Ureter (tissue), 1 donor: ENCODE data around the gene IRGM. TPM values are rescaled to one million over a fixed set of nuclear protein-coding genes. Genes with fewer than 3 reads are reported as not detected.
"Not testable (repeated sequence)": the region's sequence is repeated elsewhere in the genome, so short reads cannot be mapped to it uniquely, and the experiment has no call there.

Source experiments
- DNase-seq: peaks from one replicate; pipeline ENCODE4 v3.0.0-alpha.2; 2020; ENCODE audit warnings: low spot score
- total RNA-seq: library from RNA; stranded (reverse); gene quantifications from one replicate; pipeline ENCODE4 v1.2.4, GENCODE V29; 2023
- donor health status: DM: yes; HTN: yes; CAD: no.

Gene IRGM, protein sequence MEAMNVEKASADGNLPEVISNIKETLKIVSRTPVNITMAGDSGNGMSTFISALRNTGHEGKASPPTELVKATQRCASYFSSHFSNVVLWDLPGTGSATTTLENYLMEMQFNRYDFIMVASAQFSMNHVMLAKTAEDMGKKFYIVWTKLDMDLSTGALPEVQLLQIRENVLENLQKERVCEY
- total RNA-seq = 1.2 TPM

DNA sequence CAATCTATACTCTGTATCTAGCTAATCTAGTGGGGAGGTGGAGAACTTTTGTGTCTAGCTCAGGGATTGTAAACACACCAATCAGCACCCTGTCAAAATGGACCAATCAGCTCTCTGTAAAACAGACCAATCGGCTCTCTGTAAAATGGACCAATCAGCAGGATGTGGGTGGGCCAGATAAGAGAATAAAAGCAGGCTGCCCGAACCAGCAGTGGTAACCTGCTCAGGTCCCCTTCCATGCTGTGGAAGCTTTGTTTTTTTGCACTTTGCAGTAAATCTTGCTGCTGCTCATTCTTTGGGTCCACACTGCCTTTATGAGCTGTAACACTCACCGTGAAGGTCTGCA, at the start of gene IRGM:
Gene IRGM (plus strand): TSS at position 214 of the 346 bp plus-strand sequence. CDS start 1,603 bp downstream, outside the sequence.
- DNase-seq = not testable (repeated sequence)

DNA sequence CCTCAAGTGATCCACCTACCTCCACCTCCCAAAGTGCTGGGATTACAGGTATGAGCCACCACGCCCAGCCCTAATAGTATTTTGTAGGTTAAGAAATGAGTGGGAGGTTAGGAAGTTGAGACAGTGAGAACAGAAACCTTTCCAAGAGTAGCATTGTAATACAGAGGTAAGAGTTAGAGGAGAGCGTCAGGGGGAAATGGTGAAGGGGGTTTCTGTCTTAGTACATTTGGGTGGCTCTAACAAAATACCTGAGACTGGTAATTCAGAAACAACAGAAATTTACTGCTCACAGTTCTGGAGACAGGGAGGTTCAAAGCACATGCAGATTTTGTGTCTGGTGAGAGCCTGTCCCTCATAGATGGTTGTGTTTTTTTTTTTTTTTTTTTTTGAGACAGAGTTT, 48.9 kb upstream of the IRGM start:
- no peak for DNase-seq

DNA sequence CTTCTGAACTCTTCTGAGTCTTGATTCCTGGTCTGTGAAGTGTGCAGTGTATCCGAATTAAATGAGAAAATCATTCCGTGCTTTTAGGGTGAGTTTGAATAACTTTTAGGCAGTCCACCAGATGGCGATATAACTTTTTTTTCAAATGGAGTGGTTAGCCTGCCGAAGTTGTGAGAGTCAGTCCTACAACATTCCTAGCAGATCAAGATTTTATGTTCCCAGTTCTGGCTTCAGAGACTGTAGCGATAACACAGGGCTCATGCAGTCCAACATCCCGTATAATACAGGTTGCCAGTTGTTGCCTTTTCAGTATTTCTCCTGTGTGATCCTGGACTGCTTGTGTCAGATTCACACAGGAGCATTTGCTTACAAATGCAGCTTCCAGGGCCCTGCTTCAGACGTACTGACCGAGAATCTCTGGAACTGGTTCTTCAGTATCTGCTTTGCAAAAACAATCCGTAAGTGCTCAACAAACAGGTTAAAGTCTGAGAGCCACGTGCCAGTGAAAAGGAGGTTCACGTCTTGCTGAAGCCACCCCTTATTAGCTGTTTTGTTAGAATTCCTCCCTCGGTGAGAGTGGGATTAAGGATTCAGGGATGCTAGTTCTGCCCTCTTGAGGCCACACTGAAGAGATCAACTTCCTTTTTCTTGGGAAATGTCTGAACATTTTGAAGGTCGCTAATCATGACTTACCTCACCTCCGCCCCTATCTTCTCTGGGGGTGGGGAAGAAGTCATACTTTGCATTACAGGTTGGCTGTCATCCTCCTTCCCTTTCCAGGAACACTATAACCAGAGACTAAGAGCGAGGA, 45.0 kb upstream of the IRGM start:
- DNase-seq = no peak

DNA sequence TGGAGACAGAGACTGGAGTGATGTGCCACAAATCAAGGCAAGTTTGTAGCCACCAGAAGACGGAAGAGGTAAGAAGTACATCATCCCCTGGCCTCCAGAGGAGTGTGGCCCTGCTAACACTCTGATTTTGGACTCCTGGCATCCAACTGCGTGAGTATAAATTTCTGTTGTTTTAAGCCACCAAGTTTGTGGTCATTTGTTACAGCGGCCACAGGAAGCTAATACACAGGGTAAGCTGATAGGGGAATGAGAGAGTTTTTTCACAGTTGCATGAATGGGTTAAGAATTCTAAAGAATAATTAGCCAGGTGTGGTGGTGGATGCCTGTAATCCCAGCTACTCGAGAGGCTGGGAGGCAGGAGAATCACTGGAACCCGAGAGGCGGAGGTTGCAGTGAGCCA, 41.9 kb upstream of the IRGM start:
- no peak for DNase-seq

DNA sequence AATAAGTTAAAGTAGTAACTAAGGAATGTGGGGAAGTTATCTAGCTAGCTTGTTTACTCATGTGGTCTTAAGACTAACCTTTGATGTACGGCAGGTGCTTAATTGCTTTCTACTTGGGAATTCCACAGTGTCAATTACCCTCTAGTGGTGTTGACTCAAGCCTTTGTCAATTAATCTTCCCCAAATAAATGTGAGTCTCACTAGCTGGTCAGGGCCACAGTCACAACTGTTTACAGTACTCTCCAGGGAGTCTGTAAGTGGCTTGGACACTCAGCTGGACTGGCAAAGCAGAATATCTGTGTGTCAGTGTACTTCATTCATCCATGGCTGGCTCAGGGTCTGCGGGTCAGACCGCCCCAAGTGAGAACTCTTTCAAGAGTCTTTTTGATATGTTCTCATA, 37.0 kb upstream of the IRGM start:
- no peak for DNase-seq

DNA sequence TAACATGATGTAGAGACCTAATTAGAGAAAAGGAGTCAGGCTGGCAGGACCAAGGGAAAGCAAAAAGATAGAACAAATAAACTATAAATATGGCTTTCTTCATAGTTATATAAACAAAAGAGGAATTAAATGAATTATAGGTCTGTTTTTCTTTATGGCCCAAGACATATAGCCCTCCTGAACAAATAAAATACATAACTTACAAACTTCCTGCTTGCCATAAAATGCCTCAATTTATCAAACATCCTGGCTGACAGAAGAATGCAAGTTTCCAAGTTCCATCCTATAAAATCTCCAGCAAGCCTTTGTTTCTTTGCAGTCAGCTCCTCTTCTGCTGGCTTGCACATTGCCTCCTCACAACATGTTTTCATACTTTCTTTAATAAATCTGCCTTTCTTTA, 31.3 kb upstream of the IRGM start:
- no peak for DNase-seq

DNA sequence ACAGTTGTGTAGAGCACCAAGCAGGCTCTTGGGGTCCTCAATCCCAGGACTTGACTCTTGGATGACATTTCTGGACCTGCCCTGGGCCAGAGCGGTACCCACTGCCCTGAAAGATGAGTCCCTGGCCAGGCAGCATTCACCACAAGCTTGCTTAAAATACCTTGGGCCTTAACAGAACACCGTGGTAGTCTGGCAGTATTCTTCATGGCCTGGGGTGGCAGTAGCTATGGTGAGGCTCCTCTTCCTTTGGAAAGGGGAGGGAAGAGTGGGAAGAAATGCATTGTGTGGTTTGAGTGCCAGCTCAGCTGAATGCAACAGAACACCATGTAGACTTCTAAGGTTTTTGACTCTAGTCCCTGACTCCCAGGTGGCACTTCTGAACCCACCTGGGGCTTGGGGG, 29.4 kb upstream of the IRGM start:
- DNase-seq = no peak

DNA sequence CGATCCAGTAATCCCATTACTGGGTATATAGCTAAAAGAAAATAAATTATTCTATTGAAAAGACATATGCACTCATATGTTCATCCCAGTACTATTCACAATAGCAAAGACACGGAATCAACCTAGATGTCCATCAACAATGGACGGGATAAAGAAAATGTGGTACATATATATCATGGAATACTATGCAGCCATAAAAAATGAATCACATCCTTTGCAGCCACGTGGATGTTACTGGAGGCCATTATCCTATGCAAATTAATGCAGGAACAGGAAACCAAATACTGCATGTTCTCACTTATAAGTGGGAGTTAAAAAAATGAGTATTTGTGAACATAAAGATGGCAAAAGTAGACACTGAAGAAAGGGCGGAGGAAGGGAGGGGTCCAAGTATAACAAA, 16.6 kb upstream of the IRGM start:
- DNase-seq = no peak

DNA sequence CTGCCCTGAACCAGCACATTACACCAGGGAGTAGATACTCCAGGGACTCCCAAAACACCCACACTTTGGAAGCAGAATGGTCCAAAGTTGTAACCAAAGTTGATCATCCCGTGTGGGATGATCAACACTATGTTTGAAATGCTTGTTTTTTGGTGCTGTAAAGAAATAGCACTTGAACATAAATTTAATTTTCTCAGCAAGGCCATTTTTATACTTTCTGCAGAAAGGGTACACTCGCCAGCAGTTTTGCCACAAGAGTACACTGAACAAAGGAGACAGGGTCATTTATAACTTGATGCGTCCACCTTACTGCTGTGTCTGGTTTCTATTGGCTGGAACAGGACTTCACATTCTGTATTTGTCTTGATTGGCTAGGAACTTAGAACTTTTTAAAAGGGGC, 14.5 kb upstream of the IRGM start:
- not testable (repeated sequence) for DNase-seq

DNA sequence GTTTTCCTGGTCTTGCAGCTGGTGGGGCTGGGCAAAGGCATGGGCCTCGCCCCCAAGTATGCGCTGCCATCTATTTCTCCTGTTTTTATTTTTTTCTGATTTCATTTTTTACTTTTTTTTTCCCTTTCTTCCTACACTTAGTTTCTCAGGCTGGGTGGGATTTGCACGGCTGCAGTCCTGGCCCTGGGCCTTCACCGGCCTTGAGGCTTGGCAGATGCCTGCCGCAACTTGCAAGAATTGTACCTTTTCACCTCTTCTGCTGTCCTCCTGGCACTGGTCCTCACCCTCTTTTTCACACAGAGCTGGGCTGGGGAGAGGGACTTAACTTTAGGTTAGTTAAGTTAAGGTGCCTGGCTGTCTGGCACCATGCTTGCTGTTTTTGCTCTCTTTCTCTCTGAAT, 10.3 kb upstream of the IRGM start:
- no peak for DNase-seq

DNA sequence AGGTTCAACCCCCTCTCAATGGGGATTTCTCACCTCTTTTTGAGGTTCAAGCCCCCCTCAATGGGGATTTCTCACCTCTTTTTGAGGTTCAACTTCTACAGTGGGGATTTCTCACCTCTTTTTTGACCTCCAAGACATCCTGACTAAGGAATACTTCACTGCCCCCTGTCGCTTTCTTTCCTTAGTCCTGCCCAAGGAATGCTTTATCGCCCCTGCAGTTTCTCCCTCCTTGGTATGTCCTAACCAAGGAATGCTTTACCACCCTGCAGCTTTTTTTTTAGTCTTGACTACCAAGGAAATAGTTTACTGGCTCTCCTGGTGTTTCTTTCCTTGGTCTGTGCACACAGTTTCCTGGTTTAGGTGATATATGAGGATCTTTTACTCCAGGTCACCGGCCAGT, 9.6 kb upstream of the IRGM start:
- no peak for DNase-seq

DNA sequence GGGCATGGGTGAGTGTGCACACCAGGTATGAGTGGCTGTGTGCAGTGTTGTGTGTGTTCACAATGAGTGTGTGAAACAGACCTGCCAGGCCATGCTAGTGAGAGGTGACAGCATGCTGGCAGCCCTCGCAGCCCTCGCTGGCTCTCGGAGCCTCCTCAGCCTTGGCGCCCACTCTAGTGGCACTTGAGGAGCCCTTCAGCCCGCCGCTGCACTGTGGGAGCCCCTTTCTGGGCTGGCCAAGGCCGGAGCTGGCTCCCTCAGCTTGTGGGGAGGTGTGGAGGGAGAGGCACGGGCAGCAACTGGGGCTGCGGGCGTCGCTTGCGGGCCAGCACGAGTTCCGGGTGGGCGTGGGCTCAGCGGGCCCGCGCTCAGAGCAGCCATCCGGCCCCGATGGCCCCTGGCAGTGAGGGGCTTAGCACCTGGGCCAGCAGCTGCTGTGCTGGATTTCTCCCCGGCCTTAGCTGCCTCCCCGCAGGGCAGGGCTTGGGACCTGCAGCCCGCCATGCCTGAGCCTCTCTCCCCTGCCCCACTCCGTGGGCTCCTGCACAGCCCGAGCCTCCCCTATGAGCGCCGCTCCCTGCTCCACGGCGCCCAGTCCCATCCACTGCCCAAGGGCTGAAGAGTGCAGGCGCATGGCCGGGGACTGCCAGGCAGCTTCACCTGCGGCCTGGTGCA, 999 bp upstream of the IRGM start:
- not testable (repeated sequence) for DNase-seq

DNA sequence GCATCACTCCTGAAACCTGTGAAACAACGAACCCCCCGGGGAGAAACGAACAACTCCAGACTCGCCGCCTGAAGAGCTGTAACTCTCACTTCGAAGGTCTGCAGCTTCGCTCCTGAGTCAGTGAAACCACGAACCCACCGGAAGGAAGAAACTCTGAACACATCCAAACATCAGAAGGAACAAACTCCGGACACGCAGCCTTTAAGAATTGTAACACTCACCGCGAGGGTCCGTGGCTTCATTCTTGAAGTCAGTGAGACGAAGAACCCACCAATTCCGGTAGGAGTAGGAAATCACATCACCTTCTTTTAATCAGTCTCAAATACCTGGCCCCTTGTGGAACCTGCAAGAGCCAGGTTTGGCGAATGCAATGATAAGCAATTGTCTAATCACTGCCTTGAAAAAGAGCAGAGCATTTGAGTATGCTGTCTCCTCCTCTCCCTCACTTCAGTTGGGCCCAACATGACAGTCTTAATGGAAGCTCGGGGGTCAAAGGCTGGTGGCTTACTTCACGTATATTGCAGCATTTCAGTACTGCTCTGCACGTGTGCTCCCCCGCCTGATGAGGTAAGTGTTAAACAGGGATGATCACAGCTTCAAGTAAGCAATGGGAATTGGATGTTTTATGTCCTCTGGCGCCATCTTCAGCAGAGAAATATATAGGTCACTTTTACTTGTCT, 473 bp downstream of the IRGM start:
- peak; percentile 54 for DNase-seq

DNA sequence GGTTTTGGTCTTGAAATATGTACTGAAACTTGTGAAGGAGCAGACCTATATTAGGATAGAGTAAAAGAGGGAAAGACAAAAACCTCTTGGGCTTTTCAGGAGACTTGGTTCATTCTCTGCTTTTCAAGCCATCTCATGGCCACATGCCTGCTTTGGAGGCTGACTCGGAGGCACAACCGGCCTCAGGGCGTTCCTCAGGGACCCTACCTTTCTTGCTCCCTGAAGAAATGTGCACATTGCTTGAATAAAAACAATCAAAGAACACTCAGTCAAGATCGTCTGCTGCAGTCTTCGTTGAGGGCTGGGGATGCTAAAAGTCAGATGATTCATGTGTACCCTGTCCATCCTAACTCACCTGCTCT, 994 bp downstream of the IRGM start:
- DNase-seq = no peak

DNA sequence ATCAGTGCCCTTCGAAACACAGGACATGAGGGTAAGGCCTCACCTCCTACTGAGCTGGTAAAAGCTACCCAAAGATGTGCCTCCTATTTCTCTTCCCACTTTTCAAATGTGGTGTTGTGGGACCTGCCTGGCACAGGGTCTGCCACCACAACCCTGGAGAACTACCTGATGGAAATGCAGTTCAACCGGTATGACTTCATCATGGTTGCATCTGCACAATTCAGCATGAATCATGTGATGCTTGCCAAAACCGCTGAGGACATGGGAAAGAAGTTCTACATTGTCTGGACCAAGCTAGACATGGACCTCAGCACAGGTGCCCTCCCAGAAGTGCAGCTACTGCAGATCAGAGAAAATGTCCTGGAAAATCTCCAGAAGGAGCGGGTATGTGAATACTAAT, 1.9 kb downstream of the IRGM start:
- no peak for DNase-seq

DNA sequence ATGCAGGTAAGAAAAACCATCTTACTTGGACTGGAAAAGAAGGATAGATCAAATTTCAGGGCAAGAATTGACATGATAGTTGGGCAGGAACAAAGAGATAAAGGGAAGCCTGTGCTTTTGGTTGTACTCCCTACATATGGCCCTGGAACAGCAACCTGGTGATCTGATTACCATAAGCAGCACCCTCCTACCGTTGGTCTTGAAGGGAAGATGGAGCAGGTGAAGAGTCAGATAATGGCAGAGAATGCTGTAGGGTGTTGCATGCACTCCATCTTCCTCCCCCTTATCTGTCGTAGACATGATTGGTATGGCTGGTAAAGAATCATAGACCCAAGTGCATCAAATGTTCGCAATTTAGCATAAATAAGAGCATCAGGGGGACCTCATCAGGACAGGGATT, 4.7 kb downstream of the IRGM start:
- no peak for DNase-seq

DNA sequence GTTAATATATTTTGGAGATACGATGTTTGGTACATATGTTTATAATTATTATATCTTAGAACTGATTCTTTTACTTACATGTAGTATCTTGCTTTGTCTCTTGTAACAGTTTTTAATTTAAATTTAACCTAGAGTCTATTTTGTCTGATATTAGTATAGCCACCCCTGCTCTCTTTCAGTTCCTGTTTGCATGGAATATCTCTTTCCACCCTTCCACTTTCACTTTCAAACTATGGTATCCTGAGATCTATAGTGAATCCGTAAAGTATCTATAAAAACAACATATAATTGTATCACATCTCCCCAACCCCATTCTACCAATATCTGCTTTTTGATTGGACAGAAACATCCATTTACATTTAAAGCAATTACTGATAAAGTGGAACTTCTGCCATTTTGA, 7.2 kb downstream of the IRGM start:
- DNase-seq = no peak

DNA sequence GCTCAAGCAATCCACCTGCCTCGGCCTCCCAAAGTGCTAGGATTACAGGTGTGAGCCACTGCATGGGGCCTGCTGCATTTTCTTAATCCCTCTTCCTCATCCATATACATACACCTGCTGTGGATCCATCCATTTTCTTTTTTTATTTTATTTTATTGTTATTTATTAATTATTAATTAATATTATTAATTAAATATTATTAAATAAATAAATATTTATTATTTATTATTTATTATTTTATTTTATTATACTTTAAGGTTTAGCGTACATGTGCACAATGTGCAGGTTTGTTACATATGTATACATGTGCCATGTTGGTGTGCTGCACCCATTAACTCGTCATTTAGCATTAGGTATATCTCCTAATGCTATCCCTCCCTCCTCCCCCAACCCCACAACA, 10.4 kb downstream of the IRGM start:
- not testable (repeated sequence) for DNase-seq

DNA sequence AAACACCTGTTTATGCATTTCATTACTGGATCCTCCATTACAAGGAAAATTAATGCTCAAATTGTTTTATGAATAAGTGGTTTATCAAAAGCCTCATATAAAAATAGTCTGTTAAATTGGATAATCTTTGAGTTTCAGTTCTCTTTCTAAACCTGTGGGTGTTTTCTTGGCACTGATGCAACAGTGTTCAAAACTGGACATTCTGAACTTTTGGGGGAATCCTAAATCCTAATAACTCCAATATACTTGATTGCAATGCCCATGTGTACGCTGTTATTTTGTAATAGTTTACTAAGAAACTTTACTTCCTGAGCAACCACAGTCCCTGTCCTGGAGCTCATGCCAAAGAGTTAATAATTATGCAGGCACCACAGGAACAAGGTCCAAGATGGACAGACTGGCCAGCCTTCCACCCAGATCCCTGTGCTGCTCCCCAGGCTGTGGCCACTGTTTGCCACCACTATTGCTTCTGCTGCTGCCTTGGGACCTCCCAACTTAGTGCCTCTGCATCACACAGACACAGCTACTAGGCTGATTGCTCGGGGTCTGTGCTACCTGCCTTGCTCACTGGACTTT, 14.0 kb downstream of the IRGM start:
- no peak for DNase-seq

DNA sequence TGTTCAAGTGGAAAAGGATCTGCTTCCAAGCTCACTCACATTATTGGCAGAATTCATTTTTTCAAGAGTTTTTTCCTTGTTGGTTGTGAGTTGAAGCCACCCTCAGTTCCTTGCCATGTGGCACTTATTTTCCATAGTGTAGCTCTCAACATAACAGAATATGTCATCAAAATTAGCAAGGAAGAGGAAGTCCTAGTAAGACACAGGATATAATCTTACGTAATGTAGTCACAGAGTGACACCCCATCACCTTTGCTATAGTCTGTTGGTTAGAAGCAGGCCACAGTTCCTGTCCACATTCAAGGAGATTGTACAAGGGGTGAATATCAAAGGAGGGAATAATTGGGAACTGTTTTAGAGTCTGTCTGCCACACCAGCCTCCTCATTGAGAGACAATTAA, 15.7 kb downstream of the IRGM start:
- DNase-seq = no peak

DNA sequence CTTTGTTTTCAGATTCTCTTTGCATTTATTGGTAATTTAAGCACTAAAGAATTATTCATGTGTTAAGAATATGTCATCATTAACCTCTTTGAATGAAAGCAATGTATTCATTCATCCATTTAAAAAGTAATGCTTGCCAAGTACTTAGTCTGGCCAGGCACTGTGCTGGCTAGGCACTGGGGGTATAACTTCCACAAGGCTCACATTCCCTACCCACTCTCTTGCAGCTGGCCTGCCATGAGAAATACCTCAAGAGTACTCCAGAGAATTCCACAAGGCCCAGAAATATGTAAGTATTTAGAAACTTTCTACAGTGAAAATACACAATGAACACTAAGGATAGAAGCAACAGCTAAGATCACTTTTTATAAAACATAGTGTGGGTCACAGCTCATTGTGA, 33.0 kb downstream of the IRGM start:
- DNase-seq = no peak
